GM12892 (cell line): ENCODE data around the gene UBE2O.

Experiments used
- POLR2A ChIP-seq: IDR thresholded peaks from 2 replicates; pipeline ENCODE4 v1.6.1; 2011; ENCODE audit warnings: low read depth, low read length, control low read depth
- TAF1 ChIP-seq: IDR thresholded peaks from 2 replicates; pipeline ENCODE4 v1.6.1; 2011; ENCODE audit warnings: low read depth, mild to moderate bottlenecking, control low read depth, low read length, borderline replicate concordance

DNA sequence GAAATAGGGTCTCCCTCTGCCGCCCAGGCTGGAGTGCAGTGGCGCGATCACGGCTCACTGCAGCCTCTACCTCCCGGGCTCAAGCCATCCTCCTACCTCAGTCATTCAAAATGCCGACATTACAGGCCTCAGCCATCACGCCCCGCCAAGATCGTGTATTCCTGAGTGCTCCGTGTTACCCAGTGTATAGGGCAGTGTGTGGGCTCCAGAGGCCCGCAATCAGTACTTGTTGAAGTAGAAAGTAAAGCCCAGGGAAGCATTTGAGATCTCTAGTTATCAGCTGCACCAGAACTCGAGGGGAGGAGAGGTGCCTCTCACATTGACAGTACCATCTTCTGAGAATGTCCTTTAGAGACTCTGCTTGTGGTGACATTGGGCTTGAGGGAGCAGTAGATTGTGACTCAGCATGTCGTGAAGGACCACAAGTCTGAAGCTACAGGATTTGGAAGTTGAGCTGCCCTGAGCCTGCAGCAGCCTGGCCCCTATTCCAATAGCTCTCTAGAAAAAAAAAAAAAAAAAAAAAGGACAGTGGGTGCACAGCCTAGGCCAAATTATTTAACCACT is 98.1 kb downstream of the UBE2O start:
- TF ChIP-seq POLR2A (no peak), TAF1 (no peak)
